HEK293 (cell line): ENCODE results near the gene CCDC146.
A peak's percentile ranks its signal among the peaks of the same experiment; 100 is the strongest.

Experiments
- CTCF ChIA-PET: fragments of 350-600 bp; formaldehyde crosslinking; extraction: SDS; loops from one replicate; lab custom pipeline; 2021; ENCODE audit warnings: antibody characterized with exemption; lab: Yijun Ruan, JAX
- POLR2A ChIA-PET: fragments of 300-600 bp; formaldehyde crosslinking; extraction: SDS; loops from one replicate; lab custom pipeline; 2020; ENCODE audit warnings: antibody characterized with exemption, inconsistent platforms; lab: Yijun Ruan, JAX
- H3K27ac ChIP-seq: fragments of 200-500 bp; sonication (Bioruptor generic); 2 replicates; pipeline ENCODE4 v1.5.1; 2014; ENCODE audit warnings: low read depth, low read length, control low read depth, inconsistent platforms; ENCODE audit errors: extremely low read depth
- H3K36me3 ChIP-seq, 2 experiments: fragments of 200-500 bp in 1 of 2; sonication (Bioruptor generic) in 1 of 2; 1 replicate in 1 of 2; 2 replicates in 1 of 2; pipeline ENCODE4 v1.5.1; 2014 to 2017; ENCODE audit warnings: inconsistent platforms in 2 of 2, low read length in 2 of 2; ENCODE audit not compliant: control insufficient read depth in 2 of 2, insufficient read depth in 1 of 2
- H3K4me1 ChIP-seq: fragments of 200-500 bp; sonication (Bioruptor generic); 2 replicates; pipeline ENCODE4 v1.5.1; 2014; ENCODE audit warnings: mild to moderate bottlenecking, low read length, inconsistent platforms; ENCODE audit not compliant: control insufficient read depth, insufficient read depth
- H3K4me3 ChIP-seq: 2 replicates; pipeline ENCODE4 v1.5.1; 2011; ENCODE audit warnings: low read depth, mild to moderate bottlenecking, control low read depth, low read length, moderate library complexity
- H3K9me3 ChIP-seq: fragments of 200-500 bp; sonication (Bioruptor generic); 2 replicates; pipeline ENCODE4 v1.5.1; 2014; ENCODE audit warnings: low read depth, low read length, inconsistent platforms; ENCODE audit not compliant: control insufficient read depth, insufficient read depth
- GFI1B ChIP-seq: fragments of 450-650 bp; formaldehyde crosslinking; IDR thresholded peaks from 2 replicates; pipeline ENCODE4 v1.5.1; 2016; ENCODE audit warnings: missing biosample characterization, missing genetic modification characterization
- GLIS1 ChIP-seq: fragments of 450-650 bp; formaldehyde crosslinking; IDR thresholded peaks from 2 replicates; pipeline ENCODE4 v1.5.1; 2016; ENCODE audit warnings: missing biosample characterization, missing genetic modification characterization
- MYNN ChIP-seq: fragments of 450-650 bp; formaldehyde crosslinking; IDR thresholded peaks from 2 replicates; pipeline ENCODE4 v1.5.1; 2016; ENCODE audit warnings: missing biosample characterization, missing genetic modification characterization, borderline replicate concordance
- RBAK ChIP-seq: fragments of 450-650 bp; formaldehyde crosslinking; IDR thresholded peaks from 2 replicates; pipeline ENCODE4 v1.5.1; 2016; ENCODE audit warnings: missing biosample characterization, missing genetic modification characterization
- REPIN1 ChIP-seq: fragments of 450-650 bp; formaldehyde crosslinking; IDR thresholded peaks from 2 replicates; pipeline ENCODE4 v1.5.1; 2017; ENCODE audit warnings: missing biosample characterization, missing genetic modification characterization, low read depth
- ZFP37 ChIP-seq: fragments of 450-650 bp; formaldehyde crosslinking; IDR thresholded peaks from 2 replicates; pipeline ENCODE4 v1.5.1; 2016; ENCODE audit warnings: missing biosample characterization, missing genetic modification characterization
- ZNF202 ChIP-seq: fragments of 450-650 bp; formaldehyde crosslinking; IDR thresholded peaks from 2 replicates; pipeline ENCODE4 v1.5.1; 2016; ENCODE audit warnings: missing biosample characterization, missing genetic modification characterization, borderline replicate concordance
- ZNF223 ChIP-seq: fragments of 450-650 bp; formaldehyde crosslinking; IDR thresholded peaks from 2 replicates; pipeline ENCODE4 v1.5.1; 2016; ENCODE audit warnings: missing biosample characterization, missing genetic modification characterization
- ZNF596 ChIP-seq: fragments of 450-650 bp; IDR thresholded peaks from 2 replicates; pipeline ENCODE4 v1.5.0; 2018; ENCODE audit warnings: missing biosample characterization, mild to moderate bottlenecking, missing genetic modification characterization, moderate library complexity
- ZNF830 ChIP-seq: fragments of 450-650 bp; IDR thresholded peaks from 2 replicates; pipeline ENCODE4 v1.5.0; 2018; ENCODE audit warnings: missing biosample characterization, missing genetic modification characterization, low read depth, mild to moderate bottlenecking, moderate library complexity
- ZNF843 ChIP-seq: fragments of 450-650 bp; formaldehyde crosslinking; IDR thresholded peaks from 2 replicates; pipeline ENCODE4 v1.5.1; 2016; ENCODE audit warnings: missing biosample characterization, missing genetic modification characterization
- TF ChIP-seq, protein P1 (sequence below): fragments of 450-650 bp; formaldehyde crosslinking; IDR thresholded peaks from 2 replicates; pipeline ENCODE4 v1.5.1; 2017; ENCODE audit warnings: missing biosample characterization, missing genetic modification characterization
- TF ChIP-seq, protein P2 (sequence below): fragments of 450-650 bp; formaldehyde crosslinking; conservative IDR thresholded peaks from 2 replicates; pipeline ENCODE4 v1.5.1; 2016; ENCODE audit warnings: low read depth, missing biosample characterization, missing genetic modification characterization

The CCDC146 gene

DNA sequence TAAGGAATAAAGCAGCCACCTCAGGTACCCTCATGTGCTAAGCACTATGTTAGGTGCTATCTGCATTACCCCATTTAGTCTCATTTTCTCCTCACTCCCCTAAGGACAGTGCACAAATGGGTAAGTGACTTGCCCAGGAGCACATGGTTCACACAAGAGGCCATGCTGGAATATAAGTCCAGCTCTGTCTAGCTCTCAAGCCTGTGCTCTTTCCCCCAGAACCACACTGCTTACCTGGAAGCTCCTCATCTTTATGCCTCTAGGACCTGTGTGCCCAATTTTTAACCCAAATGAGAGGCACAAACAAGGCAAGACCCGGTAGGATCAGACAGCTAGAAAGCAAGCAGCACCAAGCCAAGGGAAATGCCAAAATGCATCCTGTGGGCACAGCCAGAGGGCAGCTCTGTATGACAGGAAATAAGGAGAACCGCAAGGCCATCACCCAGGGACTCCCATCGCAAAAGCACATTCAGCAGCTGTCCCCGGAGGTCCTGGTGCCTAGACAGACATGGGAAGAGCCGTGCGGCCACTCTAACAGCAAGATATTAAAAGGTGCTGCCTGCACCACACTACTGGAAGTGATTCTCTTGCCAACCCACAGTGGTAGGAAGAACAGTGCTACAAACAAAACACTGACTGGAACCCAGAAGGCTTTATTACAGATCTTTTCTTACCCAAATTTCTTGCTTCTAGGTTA is 205.7 kb downstream of the CCDC146 start (continued):
- TF ChIP-seq, protein P1, sequence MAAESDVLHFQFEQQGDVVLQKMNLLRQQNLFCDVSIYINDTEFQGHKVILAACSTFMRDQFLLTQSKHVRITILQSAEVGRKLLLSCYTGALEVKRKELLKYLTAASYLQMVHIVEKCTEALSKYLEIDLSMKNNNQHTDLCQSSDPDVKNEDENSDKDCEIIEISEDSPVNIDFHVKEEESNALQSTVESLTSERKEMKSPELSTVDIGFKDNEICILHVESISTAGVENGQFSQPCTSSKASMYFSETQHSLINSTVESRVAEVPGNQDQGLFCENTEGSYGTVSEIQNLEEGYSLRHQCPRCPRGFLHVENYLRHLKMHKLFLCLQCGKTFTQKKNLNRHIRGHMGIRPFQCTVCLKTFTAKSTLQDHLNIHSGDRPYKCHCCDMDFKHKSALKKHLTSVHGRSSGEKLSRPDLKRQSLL (tag by site-specific recombination) = no peak
- no peak for TF ChIP-seq GLIS1 (tag by site-specific recombination)
- TF ChIP-seq, protein P2, sequence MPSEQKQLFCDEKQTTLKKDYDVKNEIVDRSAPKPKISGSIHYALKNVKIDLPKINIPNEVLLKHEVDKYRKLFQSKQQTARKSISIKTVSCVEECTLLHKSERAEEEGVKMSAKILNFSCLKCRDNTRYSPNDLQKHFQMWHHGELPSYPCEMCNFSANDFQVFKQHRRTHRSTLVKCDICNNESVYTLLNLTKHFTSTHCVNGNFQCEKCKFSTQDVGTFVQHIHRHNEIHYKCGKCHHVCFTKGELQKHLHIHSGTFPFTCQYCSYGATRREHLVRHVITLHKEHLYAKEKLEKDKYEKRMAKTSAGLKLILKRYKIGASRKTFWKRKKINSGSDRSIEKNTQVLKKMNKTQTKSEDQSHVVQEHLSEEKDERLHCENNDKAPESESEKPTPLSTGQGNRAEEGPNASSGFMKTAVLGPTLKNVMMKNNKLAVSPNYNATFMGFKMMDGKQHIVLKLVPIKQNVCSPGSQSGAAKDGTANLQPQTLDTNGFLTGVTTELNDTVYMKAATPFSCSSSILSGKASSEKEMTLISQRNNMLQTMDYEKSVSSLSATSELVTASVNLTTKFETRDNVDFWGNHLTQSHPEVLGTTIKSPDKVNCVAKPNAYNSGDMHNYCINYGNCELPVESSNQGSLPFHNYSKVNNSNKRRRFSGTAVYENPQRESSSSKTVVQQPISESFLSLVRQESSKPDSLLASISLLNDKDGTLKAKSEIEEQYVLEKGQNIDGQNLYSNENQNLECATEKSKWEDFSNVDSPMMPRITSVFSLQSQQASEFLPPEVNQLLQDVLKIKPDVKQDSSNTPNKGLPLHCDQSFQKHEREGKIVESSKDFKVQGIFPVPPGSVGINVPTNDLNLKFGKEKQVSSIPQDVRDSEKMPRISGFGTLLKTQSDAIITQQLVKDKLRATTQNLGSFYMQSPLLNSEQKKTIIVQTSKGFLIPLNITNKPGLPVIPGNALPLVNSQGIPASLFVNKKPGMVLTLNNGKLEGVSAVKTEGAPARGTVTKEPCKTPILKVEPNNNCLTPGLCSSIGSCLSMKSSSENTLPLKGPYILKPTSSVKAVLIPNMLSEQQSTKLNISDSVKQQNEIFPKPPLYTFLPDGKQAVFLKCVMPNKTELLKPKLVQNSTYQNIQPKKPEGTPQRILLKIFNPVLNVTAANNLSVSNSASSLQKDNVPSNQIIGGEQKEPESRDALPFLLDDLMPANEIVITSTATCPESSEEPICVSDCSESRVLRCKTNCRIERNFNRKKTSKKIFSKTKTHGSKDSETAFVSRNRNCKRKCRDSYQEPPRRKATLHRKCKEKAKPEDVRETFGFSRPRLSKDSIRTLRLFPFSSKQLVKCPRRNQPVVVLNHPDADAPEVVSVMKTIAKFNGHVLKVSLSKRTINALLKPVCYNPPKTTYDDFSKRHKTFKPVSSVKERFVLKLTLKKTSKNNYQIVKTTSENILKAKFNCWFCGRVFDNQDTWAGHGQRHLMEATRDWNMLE (tag by site-specific recombination) = no peak
- no peak for TF ChIP-seq REPIN1 (tag by site-specific recombination)
- no peak for TF ChIP-seq RBAK (tag by site-specific recombination)
- no peak for TF ChIP-seq ZNF843 (tag by site-specific recombination)
- no peak for TF ChIP-seq ZNF202 (tag by site-specific recombination)
- TF ChIP-seq GFI1B (tag by site-specific recombination) = no peak
- TF ChIP-seq ZNF830 (tag by site-specific recombination) = no peak
- TF ChIP-seq ZNF596 (tag by site-specific recombination) = no peak

DNA sequence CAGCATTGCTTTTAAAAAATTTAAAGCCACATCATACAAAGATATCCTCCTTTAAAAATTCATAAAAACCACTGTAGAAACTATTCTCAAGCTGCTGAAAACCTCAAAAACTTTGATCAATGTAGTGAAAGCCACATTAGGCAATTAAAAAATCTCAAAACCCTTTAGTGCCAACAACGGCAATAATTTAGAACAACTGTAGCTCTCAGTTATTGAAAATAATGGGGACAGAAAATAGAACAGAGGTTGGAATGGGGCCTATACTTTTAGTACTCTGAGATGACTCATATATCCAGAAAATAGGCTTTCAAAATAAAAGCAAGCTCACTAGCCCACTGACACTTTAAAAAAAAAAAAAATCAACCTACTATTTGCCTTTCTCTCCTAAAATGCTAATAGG is 206.3 kb downstream of the CCDC146 start:
- TF ChIP-seq ZFP37 (tag by site-specific recombination) (no peak), MYNN (peak; percentile 94)
- CTCF ChIA-PET = interaction anchor here (0.7 to 1.3 kb wide), 5 partner anchors 33 to 709 kb away, joined by 3 to 5 read pairs (median 3); no protein-coding TSS in a partner anchor
- Histone ChIP-seq H3K9me3 (no peaks in the 10 kb centered on the region), H3K36me3 (no peaks in the 10 kb centered on the region), H3K27ac (no peak overlapping the region), H3K4me3 (no peak overlapping the region), H3K4me1 (no peaks in the 10 kb centered on the region; the same call in 1 of the 2 replicates)
- POLR2A ChIA-PET = interaction anchor here (0.6 kb wide), 1 partner anchor 80 kb away, joined by 3 read pairs; no protein-coding TSS in a partner anchor

GRCh38 chr7:77329466-77330168 is 207.2 kb downstream of the CCDC146 start:
- no peak overlapping the region for H3K4me3 ChIP-seq

More at GRCh38 chr7:77329466-77330168, 207.2 kb downstream of the CCDC146 start:
- H3K27ac ChIP-seq = no peak overlapping the region
- H3K9me3 ChIP-seq = no peaks in the 10 kb centered on the region
- ChIA-PET POLR2A (no interaction called here), CTCF (interaction anchor here (0.7 to 1.3 kb wide), 4 partner anchors 34 to 202 kb away, joined by 3 to 5 read pairs (median 4); no protein-coding TSS in a partner anchor)
- TF ChIP-seq ZNF223 (tag by site-specific recombination) = no peak
- TF ChIP-seq ZNF596 (tag by site-specific recombination) = no peak
- TF ChIP-seq, all 188 proteins: peak for 0
- H3K36me3 ChIP-seq = no peaks in the 10 kb centered on the region
- no peaks in the 10 kb centered on the region; the same call in 1 of the 2 replicates for H3K4me1 ChIP-seq
